Ovary (tissue), 10 donors: ENCODE results near the gene CCDC73. TPM values are rescaled to one million over a fixed set of nuclear protein-coding genes. Genes with fewer than 3 reads are reported as not detected.

Source experiments
- DNase-seq, 5 donors: peaks; one replicate each; pipeline ENCODE4 v3.0.0-alpha.2; 2019 to 2020
- H3K27ac ChIP-seq, 2 donors: fragments of 200-600 bp; one replicate each; pipeline versions ENCODE4 v1.5.1 to v1.8.0; 2019 to 2022
- H3K27me3 ChIP-seq: fragments of 200-600 bp; one replicate; pipeline ENCODE4 v1.8.0; 2022
- H3K36me3 ChIP-seq: fragments of 200-600 bp; sonication (generic); one replicate; pipeline ENCODE4 v1.5.1; 2019
- H3K4me1 ChIP-seq: one replicate; pipeline ENCODE4 v1.8.1; 2013; ENCODE audit warnings: mild to moderate bottlenecking, moderate library complexity; ENCODE audit not compliant: insufficient read depth
- H3K4me3 ChIP-seq: fragments of 200-600 bp; sonication (generic); one replicate; pipeline ENCODE4 v1.5.1; 2017
- H3K9me3 ChIP-seq, 2 donors: fragments of 200-600 bp in 1 of 2; sonication (generic) in 1 of 2; one replicate each; pipeline versions ENCODE4 v1.5.1 to v1.8.1; 2013 to 2019; ENCODE audit warnings: mild to moderate bottlenecking in 1 of 2, moderate library complexity in 1 of 2
- CTCF ChIP-seq, 3 donors: fragments of 450-650 bp in 2 of 3; fragments of 200-600 bp in 1 of 3; IDR thresholded peaks; one replicate each; pipeline versions ENCODE4 v1.5.1 to v1.8.0; 2016 to 2022; ENCODE audit warnings: antibody characterized with exemption in 3 of 3, mild to moderate bottlenecking in 1 of 3
- EP300 ChIP-seq: sonication (generic); formaldehyde crosslinking; IDR thresholded peaks from one replicate; pipeline ENCODE4 v1.6.1; 2017; ENCODE audit warnings: antibody characterized with exemption
- POLR2A ChIP-seq: fragments of 450-650 bp; IDR thresholded peaks from one replicate; pipeline ENCODE4 v1.6.1; 2017; ENCODE audit warnings: antibody characterized with exemption, mild to moderate bottlenecking, moderate library complexity
- WGBS, 3 donors: extraction: QIAGEN DNeasy Blood & Tissue Kit in 1 of 3; methylation state at CpG; one replicate each; pipeline versions ENCODE4 v1.1.5 to v1.1.7; 2013 to 2017; 5-methylcytosine and 5-hydroxymethylcytosine counted together
- intact Hi-C, 4 donors: fragments of 100-400 bp; cut with DNase I; formaldehyde crosslinking; loops; one replicate each; pipeline versions ENCODE4 v1.11.0 to v1.15.1; 2022 to 2023
- long read RNA-seq, 3 donors: library from polyadenylated mRNA in 2 of 3; unstranded in 2 of 3; transcript quantifications; one replicate each; pipeline ENCODE4 v2.0.0 and lab custom pipeline, GENCODE V29; 2021 to 2026
- polyA plus RNA-seq, 2 donors: library from polyadenylated mRNA; stranded (reverse); fragments of 200-250 nt in 1 of 2; fragments of 350-450 nt in 1 of 2; fragmentation: Illumina TruSeq in 1 of 2; extraction: RNeasy Lipid Tissue Mini Kit (QIAGEN cat#74804) in 1 of 2; gene quantifications; one replicate each; pipeline ENCODE4 v1.2.3, GENCODE V29; 2013 to 2014
- total RNA-seq, 7 donors: library from RNA; depleted of rRNA in 2 of 7; stranded (reverse); fragments of >200 nt in 2 of 7; fragmentation: NEBNext Ultra II Directional in 3 of 7; extraction: Animal tissue kit (Norgen Biotek cat#: 25700) in 3 of 7; gene quantifications; one replicate each; pipeline versions ENCODE4 v1.1.0 to v1.2.4, GENCODE V29; 2016 to 2023
- donor health status: DM: no; HTN: no; CAD: no; lungs with moderate emphysema.
- donor health status: DM: no; HTN: no; CAD: no.
- donor health status: Bipolar disorder and iron deficiency.
- donor health status: DM: yes; HTN: yes; CAD: no.
- donor health status: DM: no; HTN: no; CAD: no.
- donor health status: DM: yes; HTN: yes; CAD: no.

The CCDC73 gene
- 1 to 10 TPM in 3 of 7 donors, under 1 TPM in 4; 0.23 to 1.6 (median 0.98) TPM for total RNA-seq
- 1 to 10 TPM in 1 of 2 donors, under 1 TPM in 1; 0.28 to 1.5 TPM for polyA plus RNA-seq
- long read RNA-seq, donor 1, partial matches to known transcripts, result 2 of 2 reads
- long read RNA-seq, donor 1, other reads (novel, unspliced or antisense), result 0 of 2 reads
- long read RNA-seq, donor 2, full-length matches to known transcripts, result 2 of 24 reads
- long read RNA-seq, donor 2, partial matches to known transcripts, result 22 of 24 reads
- long read RNA-seq, donor 2, other reads (novel, unspliced or antisense), result 0 of 24 reads
- long read RNA-seq, donor 3, partial matches to known transcripts, result 0 of 4 reads
- long read RNA-seq, donor 3, other reads (novel, unspliced or antisense), result 4 of 4 reads

GRCh38 chr11:32794439-32794838 is at the start of gene CCDC73:
CCDC73 (minus strand) TSS chr11:32794662; CDS start chr11:32760243, 34,419 bp downstream.
- no peaks in the 10 kb centered on the region for H3K4me1 ChIP-seq
- no peak within 1 kb of the TSS for H3K27ac ChIP-seq
- WGBS, 3 donors, result 93 to 96% (median 93%) methylated on average over 12 of the region's 12 CpGs
- intact Hi-C loops, result loop anchor here in 2 of 4 donors (5.0 to 10.0 kb wide), 2 partner anchors 82 to 480 kb away; no protein-coding TSS in a partner anchor
- H3K9me3 ChIP-seq, result no peaks in the 10 kb centered on the region
- no peak for DNase-seq
- H3K4me3 ChIP-seq, result no peak within 1 kb of the TSS
- no peaks in the 10 kb centered on the region for H3K27me3 ChIP-seq
- no peaks in the 10 kb centered on the region for H3K36me3 ChIP-seq
- TF ChIP-seq POLR2A, result no peak
- no peak for TF ChIP-seq CTCF (IDR thresholded peaks at IDR 0.05)
- no peak for TF ChIP-seq EP300

DNA sequence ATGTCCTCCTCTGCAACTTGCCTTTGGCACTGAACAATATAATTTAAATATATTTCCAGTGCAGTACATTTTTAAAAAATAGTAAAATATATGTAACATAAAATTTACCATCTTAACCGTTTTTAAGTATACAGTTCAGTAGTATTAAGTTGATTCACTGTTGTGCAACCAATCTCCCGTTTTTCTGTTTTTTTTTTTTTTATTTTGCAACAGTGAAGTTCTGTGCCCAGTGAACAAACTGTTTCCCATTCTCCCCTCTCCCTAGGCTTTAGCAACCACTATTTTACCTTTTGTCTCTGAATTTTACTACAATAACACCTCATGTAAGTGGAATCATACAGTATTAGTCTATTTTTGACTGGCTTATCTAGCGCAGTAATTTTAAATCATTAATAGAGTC is 49.1 kb upstream of the CCDC73 start:
- Histone ChIP-seq H3K27me3 (no peaks in the 10 kb centered on the region), H3K36me3 (no peaks in the 10 kb centered on the region), H3K4me3 (no peak overlapping the region), H3K4me1 (no peaks in the 10 kb centered on the region), H3K27ac (no peak overlapping the region), H3K9me3 (no peaks in the 10 kb centered on the region)
- no peak for TF ChIP-seq EP300
- TF ChIP-seq CTCF (IDR thresholded peaks at IDR 0.05), result no peak
- no peak for TF ChIP-seq POLR2A
- WGBS, 3 donors, result 72 to 76% (median 76%) methylated on average over 3 of the region's 3 CpGs
- intact Hi-C loops, result no loop called here
- no peak for DNase-seq

GRCh38 chr11:32840587-32840986 is 46.1 kb upstream of the CCDC73 start:
- Histone ChIP-seq H3K4me1 (no peaks in the 10 kb centered on the region), H3K4me3 (no peak overlapping the region), H3K9me3 (no peaks in the 10 kb centered on the region), H3K36me3 (no peaks in the 10 kb centered on the region), H3K27ac (no peak overlapping the region), H3K27me3 (no peaks in the 10 kb centered on the region)
- DNase-seq, result no peak
- no peak for TF ChIP-seq EP300
- TF ChIP-seq POLR2A, result no peak
- TF ChIP-seq CTCF (IDR thresholded peaks at IDR 0.05), result no peak
- intact Hi-C loops, result no loop called here
- WGBS, 3 donors, result 89 to 93% (median 92%) methylated on average over 2 of the region's 2 CpGs

DNA sequence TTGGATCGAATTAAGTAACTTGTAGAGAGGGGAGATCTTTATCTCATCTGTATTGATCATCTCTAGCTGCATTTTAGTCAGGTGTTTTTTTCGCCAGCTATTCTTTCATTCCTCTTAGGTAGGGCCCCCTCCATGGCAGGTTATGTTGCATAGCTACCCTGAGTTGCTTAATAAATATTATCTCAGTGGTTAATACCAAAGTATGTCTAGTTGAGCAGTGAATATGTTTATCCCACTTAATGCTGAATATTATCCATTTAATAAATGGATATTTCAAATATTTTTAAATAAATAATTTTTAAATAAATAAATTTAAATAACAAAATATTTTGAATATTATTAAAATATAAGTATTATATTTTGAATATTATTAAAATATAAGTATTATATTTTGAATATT is 44.8 kb upstream of the CCDC73 start:
- 92 to 94% (median 94%) methylated on average over 2 of the region's 2 CpGs for WGBS, 3 donors
- H3K27me3 ChIP-seq, result no peaks in the 10 kb centered on the region
- H3K27ac ChIP-seq, result no peak overlapping the region
- intact Hi-C loops, result loop anchor here in 1 of 4 donors (10.0 kb wide), 1 partner anchor 735 kb away; no protein-coding TSS in a partner anchor
- H3K4me1 ChIP-seq, result no peaks in the 10 kb centered on the region
- H3K4me3 ChIP-seq, result no peak overlapping the region
- no peak for DNase-seq
- TF ChIP-seq POLR2A (no peak), CTCF (IDR thresholded peaks at IDR 0.05) (no peak), EP300 (no peak)
- H3K36me3 ChIP-seq, result no peaks in the 10 kb centered on the region
- H3K9me3 ChIP-seq, result no peaks in the 10 kb centered on the region
